ENCODE data around the gene KCNJ8.
"Not testable (repeated sequence)": the region's sequence is repeated elsewhere in the genome, so short reads cannot be mapped to it uniquely, and the experiment has no call there.

Gene KCNJ8

DNA sequence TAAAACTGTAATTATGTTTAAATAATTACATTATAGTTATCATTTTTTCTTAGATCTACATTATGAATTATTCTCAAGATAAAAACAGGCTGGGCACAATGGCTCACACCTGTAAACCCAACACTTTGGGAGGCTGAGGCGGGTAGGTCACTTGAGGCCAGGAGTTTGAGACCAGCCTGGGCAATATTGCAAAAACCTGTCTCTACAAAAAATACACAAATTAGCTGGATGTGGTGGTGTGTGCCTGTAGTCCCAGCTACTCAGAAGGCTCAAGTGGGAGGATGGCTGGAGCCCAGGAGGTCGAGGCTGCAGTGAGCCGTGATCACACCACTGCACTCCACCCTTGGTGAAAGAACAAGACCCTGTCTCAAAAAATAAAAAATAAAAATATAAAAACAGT is 40.3 kb upstream of the KCNJ8 start:
- in situ Hi-C loops (cut with HindIII; ENCODE audit: low sequenced_read_pairs): no loop called here
- TF ChIP-seq, protein P1, sequence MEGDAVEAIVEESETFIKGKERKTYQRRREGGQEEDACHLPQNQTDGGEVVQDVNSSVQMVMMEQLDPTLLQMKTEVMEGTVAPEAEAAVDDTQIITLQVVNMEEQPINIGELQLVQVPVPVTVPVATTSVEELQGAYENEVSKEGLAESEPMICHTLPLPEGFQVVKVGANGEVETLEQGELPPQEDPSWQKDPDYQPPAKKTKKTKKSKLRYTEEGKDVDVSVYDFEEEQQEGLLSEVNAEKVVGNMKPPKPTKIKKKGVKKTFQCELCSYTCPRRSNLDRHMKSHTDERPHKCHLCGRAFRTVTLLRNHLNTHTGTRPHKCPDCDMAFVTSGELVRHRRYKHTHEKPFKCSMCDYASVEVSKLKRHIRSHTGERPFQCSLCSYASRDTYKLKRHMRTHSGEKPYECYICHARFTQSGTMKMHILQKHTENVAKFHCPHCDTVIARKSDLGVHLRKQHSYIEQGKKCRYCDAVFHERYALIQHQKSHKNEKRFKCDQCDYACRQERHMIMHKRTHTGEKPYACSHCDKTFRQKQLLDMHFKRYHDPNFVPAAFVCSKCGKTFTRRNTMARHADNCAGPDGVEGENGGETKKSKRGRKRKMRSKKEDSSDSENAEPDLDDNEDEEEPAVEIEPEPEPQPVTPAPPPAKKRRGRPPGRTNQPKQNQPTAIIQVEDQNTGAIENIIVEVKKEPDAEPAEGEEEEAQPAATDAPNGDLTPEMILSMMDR (IDR thresholded peaks at IDR 0.05; ENCODE audit: low read depth, low read length, missing control alignments): no peak
- no peak overlapping the region for H3K4me3 ChIP-seq (ENCODE audit: low read depth, low read length)
- DNase-seq (ENCODE audit: low read depth): no peak

GRCh38 chr12:21814327-21814726 is 39.8 kb upstream of the KCNJ8 start:
- no peak for DNase-seq (ENCODE audit: low read depth)
- TF ChIP-seq, protein P1 (IDR thresholded peaks at IDR 0.05; ENCODE audit: low read depth, low read length, missing control alignments): no peak
- H3K4me3 ChIP-seq (ENCODE audit: low read depth, low read length): no peak overlapping the region
- in situ Hi-C loops (cut with HindIII; ENCODE audit: low sequenced_read_pairs): no loop called here

DNA sequence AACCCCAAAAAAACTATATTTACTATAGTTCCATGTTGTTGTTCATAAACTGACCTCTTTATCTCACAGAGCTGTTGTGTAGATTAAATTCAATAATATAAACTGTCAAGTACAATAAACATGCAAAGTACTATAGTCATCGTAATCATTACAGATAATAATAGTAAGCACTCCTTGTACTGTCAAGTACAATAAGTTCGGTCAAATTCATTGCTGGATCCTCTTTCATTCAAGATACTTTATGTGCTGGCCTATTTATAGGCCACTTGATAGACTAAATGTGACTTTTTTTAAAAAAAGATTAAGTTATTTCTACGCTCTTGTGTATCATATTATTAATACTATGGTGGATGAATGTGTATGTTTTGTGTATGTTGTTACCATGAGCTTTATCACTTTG is 39.2 kb upstream of the KCNJ8 start:
- no peak for DNase-seq (ENCODE audit: low read depth)
- TF ChIP-seq, protein P1 (IDR thresholded peaks at IDR 0.05; ENCODE audit: low read depth, low read length, missing control alignments): no peak
- H3K4me3 ChIP-seq (ENCODE audit: low read depth, low read length): no peak overlapping the region
- in situ Hi-C loops (cut with HindIII; ENCODE audit: low sequenced_read_pairs): no loop called here

- in situ Hi-C loops (cut with HindIII; ENCODE audit: low sequenced_read_pairs): no loop called here
- TF ChIP-seq, protein P1 (IDR thresholded peaks at IDR 0.05; ENCODE audit: low read depth, low read length, missing control alignments): no peak
- DNase-seq (ENCODE audit: low read depth): no peak
- H3K4me3 ChIP-seq (ENCODE audit: low read depth, low read length): no peak overlapping the region
Measured at GRCh38 chr12:21813125-21813524, 38.6 kb upstream of the KCNJ8 start.

- DNase-seq (ENCODE audit: low read depth); H3K4me3 ChIP-seq (ENCODE audit: low read depth, low read length); in situ Hi-C loops (cut with HindIII; ENCODE audit: low sequenced_read_pairs): not testable (repeated sequence)
Measured at GRCh38 chr12:21812340-21812739, 37.8 kb upstream of the KCNJ8 start.

DNA sequence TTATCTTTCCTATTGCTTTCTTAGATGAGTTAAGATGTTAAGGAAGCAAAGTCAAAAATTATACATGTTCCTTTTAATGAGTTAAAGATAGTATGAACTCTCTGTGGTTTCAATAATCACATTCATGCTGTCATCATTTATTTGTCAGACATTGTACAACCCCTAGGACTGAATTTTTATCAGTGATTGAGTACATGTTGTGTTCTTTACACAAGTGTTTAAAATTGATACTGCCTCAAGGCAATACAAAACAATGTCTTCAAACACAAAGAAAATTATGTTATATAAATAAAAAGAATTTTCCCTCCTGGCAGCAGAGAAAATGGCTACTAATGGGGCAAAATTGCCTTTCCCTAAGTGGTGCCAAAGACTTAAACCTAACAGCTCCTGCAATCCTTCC is 34.6 kb upstream of the KCNJ8 start:
- in situ Hi-C loops (cut with HindIII; ENCODE audit: low sequenced_read_pairs): no loop called here
- no peak for DNase-seq (ENCODE audit: low read depth)
- H3K4me3 ChIP-seq (ENCODE audit: low read depth, low read length): no peak overlapping the region
- TF ChIP-seq, protein P1 (IDR thresholded peaks at IDR 0.05; ENCODE audit: low read depth, low read length, missing control alignments): no peak

DNA sequence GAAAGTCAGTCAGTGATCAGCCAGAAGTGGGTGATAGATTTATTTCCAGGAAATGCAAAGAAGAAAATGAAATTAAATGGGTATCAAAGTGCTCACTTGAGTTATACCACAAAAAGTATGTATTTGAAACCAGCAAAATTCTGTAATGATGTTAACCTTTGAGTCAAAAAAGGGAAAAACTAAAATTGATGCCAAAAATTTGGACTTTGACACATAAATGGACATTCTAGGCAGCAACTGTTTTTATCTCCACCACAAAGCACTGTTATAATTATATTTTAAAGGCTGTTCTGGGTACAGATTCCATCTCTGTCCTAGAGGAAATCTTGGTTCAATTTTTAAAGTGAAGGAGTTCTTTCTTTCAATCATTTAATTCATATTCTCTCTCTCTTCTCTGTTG is 31.7 kb upstream of the KCNJ8 start:
- TF ChIP-seq, protein P1 (IDR thresholded peaks at IDR 0.05; ENCODE audit: low read depth, low read length, missing control alignments): no peak
- no peak overlapping the region for H3K4me3 ChIP-seq (ENCODE audit: low read depth, low read length)
- DNase-seq (ENCODE audit: low read depth): no peak
- in situ Hi-C loops (cut with HindIII; ENCODE audit: low sequenced_read_pairs): no loop called here

Measured in astrocyte of the cerebellum (primary cell).